HG02884 (cell line): ENCODE results near the gene SLC4A11.
"Not testable (repeated sequence)": the region's sequence is repeated elsewhere in the genome, so short reads cannot be mapped to it uniquely, and the experiment has no call there.

ENCODE experiments used
- ATAC-seq: cut with Tn5 transposase; IDR thresholded peaks from one replicate; pipeline ENCODE4 v1.9.1; 2021; ENCODE audit warnings: mild to moderate bottlenecking, moderate library complexity; ENCODE audit not compliant: unreplicated experiment

SLC4A11 gene

GRCh38 chr20:3204124-3204794 lies 34.7 kb downstream of the SLC4A11 start, which contains the start of gene DDRGK1:
DDRGK1 (minus strand) TSS chr20:3204682; CDS start chr20:3204627, 55 bp downstream.
- ATAC-seq: peak; percentile 78

- ATAC-seq: no peak
These were observed 35.5 kb downstream of the SLC4A11 start for GRCh38 chr20:3203315-3204123.

GRCh38 chr20:3202965-3203314 lies 36.0 kb downstream of the SLC4A11 start:
- ATAC-seq: no peak

GRCh38 chr20:3199976-3200755 lies 38.8 kb downstream of the SLC4A11 start:
- ATAC-seq: no peak

GRCh38 chr20:3199206-3199605 lies 39.8 kb downstream of the SLC4A11 start:
- ATAC-seq: no peak

GRCh38 chr20:3195590-3196237 lies 43.3 kb downstream of the SLC4A11 start:
- ATAC-seq: no peak

GRCh38 chr20:3194617-3195280 lies 44.2 kb downstream of the SLC4A11 start:
- ATAC-seq: no peak

GRCh38 chr20:3193806-3194616 lies 45.0 kb downstream of the SLC4A11 start:
- ATAC-seq: no peak

- no peak for ATAC-seq
These were observed 46.6 kb downstream of the SLC4A11 start for GRCh38 chr20:3192226-3193015.

- ATAC-seq: no peak
These were observed 48.3 kb downstream of the SLC4A11 start for GRCh38 chr20:3190681-3191111.

- no peak for ATAC-seq
These were observed 49.3 kb downstream of the SLC4A11 start for GRCh38 chr20:3189561-3190131.

GRCh38 chr20:3188823-3189413 lies 50.1 kb downstream of the SLC4A11 start:
- no peak for ATAC-seq

GRCh38 chr20:3187861-3188260 lies 51.1 kb downstream of the SLC4A11 start:
- not testable (repeated sequence) for ATAC-seq

- ATAC-seq: no peak
These were observed 54.9 kb downstream of the SLC4A11 start for GRCh38 chr20:3183896-3184612.

GRCh38 chr20:3182429-3182828 lies 56.6 kb downstream of the SLC4A11 start:
- ATAC-seq: not testable (repeated sequence)

GRCh38 chr20:3181270-3181669 lies 57.7 kb downstream of the SLC4A11 start:
- ATAC-seq: no peak

- no peak for ATAC-seq
These were observed 58.7 kb downstream of the SLC4A11 start for GRCh38 chr20:3180319-3180718.
